Erythroblast (primary cell): ENCODE results near the gene NFIC.

Source experiments
- GATA1 ChIP-seq: IDR thresholded peaks from 2 replicates; pipeline ENCODE4 v1.6.1; 2011; ENCODE audit warnings: low read depth, mild to moderate bottlenecking, control low read depth, low read length, moderate library complexity
- POLR2A ChIP-seq: IDR thresholded peaks from 2 replicates; pipeline ENCODE4 v1.6.1; 2011; ENCODE audit warnings: mild to moderate bottlenecking, low read length

- TF ChIP-seq POLR2A (no peak), GATA1 (no peak)
Measured at GRCh38 chr19:3356805-3357204, 9.6 kb upstream of the NFIC start.
